ENCODE results near the gene ETV5. TPM values are rescaled to one million over a fixed set of nuclear protein-coding genes. Genes with fewer than 3 reads are reported as not detected.

ETV5 gene
- total and polyA plus RNA-seq, 10 of the 15 experiments (the other 5 are each of a cell fraction or from before 2014, with no cell fraction given) = 5.0 to 18.4 (median 7.4) TPM

DNA sequence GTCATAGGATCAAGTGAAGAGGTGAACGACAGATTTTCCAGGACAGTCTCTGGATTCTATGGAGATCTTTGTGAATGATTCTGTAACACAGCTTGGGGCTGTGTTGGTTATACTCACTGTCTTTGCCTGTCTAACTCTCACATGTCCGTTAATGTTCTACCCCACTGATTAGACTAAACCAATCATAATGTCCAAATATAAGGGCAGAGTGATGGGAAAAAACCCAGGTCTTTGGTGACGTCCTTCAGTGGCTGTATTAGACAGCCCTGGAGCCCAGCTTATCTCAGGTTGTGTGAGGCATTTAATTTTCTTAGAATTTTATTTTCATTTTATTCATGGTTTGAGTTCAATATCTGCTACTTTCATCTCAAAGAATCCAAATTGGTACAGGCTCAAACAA is 111.8 kb downstream of the ETV5 start (continued):
- TF ChIP-seq, protein P1, sequence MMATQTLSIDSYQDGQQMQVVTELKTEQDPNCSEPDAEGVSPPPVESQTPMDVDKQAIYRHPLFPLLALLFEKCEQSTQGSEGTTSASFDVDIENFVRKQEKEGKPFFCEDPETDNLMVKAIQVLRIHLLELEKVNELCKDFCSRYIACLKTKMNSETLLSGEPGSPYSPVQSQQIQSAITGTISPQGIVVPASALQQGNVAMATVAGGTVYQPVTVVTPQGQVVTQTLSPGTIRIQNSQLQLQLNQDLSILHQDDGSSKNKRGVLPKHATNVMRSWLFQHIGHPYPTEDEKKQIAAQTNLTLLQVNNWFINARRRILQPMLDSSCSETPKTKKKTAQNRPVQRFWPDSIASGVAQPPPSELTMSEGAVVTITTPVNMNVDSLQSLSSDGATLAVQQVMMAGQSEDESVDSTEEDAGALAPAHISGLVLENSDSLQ (IDR thresholded peaks at IDR 0.05) = no peak
- TF ChIP-seq SRF (IDR thresholded peaks at IDR 0.05; ENCODE audit: low read depth in 2 of 2, low read length in 2 of 2) = no peak
- TF ChIP-seq TCF7 (IDR thresholded peaks at IDR 0.05; ENCODE audit: borderline replicate concordance) = no peak
- no peak for TF ChIP-seq SUZ12 (IDR thresholded peaks at IDR 0.05; ENCODE audit: unreplicated experiment)
- TF ChIP-seq, protein P2, sequence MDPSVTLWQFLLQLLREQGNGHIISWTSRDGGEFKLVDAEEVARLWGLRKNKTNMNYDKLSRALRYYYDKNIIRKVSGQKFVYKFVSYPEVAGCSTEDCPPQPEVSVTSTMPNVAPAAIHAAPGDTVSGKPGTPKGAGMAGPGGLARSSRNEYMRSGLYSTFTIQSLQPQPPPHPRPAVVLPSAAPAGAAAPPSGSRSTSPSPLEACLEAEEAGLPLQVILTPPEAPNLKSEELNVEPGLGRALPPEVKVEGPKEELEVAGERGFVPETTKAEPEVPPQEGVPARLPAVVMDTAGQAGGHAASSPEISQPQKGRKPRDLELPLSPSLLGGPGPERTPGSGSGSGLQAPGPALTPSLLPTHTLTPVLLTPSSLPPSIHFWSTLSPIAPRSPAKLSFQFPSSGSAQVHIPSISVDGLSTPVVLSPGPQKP (IDR thresholded peaks at IDR 0.05; ENCODE audit: low read depth, low read length) = no peak
- no peak for TF ChIP-seq NRF1 (conservative IDR thresholded peaks at IDR 0.05; ENCODE audit: low read depth, low read length)
- TF ChIP-seq CHD4 (IDR thresholded peaks at IDR 0.05) = no peak
- no peak for TF ChIP-seq IKZF2 (IDR thresholded peaks at IDR 0.05)
- no peak for TF ChIP-seq PAX8 (IDR thresholded peaks at IDR 0.05)

Small RNAs within 50 kb of the gene (small RNA-seq; reads per million reads assigned to genes)
- not detected for gene RF00017

Other genes starting within 250 kb of the ETV5 start
- gene TRA2B, start 171.1 kb downstream of the ETV5 start, total RNA-seq (2014; rRNA removed) = 302 and 313 TPM in 2 replicates
- gene TRA2B, start 171.1 kb downstream of the ETV5 start, total RNA-seq (2014; rRNA removed; fragmentation: Illumina TruSeq; extraction: Trizol) = 286 and 317 TPM in 2 replicates
- gene TRA2B, start 171.1 kb downstream of the ETV5 start, total RNA-seq (2021) = 213 and 233 TPM in 2 replicates
- gene TRA2B, start 171.1 kb downstream of the ETV5 start, polyA plus RNA-seq (2011; rRNA removed) = 284 and 406 TPM in 2 replicates
- gene TRA2B, start 171.1 kb downstream of the ETV5 start, polyA plus RNA-seq (2014; fragmentation: Illumina TruSeq; extraction: Trizol) = 271 and 356 TPM in 2 replicates
- gene TRA2B, start 171.1 kb downstream of the ETV5 start, polyA plus RNA-seq (2014; fragmentation: Nextera tagmentation; extraction: Ambion mirVana) = 100 to 1,000 TPM; 130 to 153 TPM
- 267 and 277 TPM in 2 replicates for gene TRA2B, start 171.1 kb downstream of the ETV5 start, polyA plus RNA-seq (2014; rRNA removed)
- gene TRA2B, start 171.1 kb downstream of the ETV5 start, polyA plus RNA-seq (2016; fragmentation: Nextera tagmentation; extraction: Ambion mirVana) = 100 to 1,000 TPM; 285 to 291 TPM

Data from GM12878 (cell line).